Stimulated activated CD4-positive, alpha-beta T cell treated with anti-CD3 and anti-CD28 coated beads, Interleukin-15, amount 100 ng/mL, for 48 hours (primary cell): Measurements from ENCODE around the gene RPAP3.

Experiments used
- DNase-seq, 2 donors: peaks; one replicate each; pipeline ENCODE4 v3.0.0-alpha.2; 2020; ENCODE audit warnings: low read depth in 2 of 2

Gene RPAP3

GRCh38 chr12:47742253-47742825 is 36.5 kb upstream of the RPAP3 start:
- DNase-seq: peak; percentile 40 to 72

- DNase-seq: peak; percentile 33 to 43
These were observed 35.5 kb upstream of the RPAP3 start for GRCh38 chr12:47741340-47741703.

DNA sequence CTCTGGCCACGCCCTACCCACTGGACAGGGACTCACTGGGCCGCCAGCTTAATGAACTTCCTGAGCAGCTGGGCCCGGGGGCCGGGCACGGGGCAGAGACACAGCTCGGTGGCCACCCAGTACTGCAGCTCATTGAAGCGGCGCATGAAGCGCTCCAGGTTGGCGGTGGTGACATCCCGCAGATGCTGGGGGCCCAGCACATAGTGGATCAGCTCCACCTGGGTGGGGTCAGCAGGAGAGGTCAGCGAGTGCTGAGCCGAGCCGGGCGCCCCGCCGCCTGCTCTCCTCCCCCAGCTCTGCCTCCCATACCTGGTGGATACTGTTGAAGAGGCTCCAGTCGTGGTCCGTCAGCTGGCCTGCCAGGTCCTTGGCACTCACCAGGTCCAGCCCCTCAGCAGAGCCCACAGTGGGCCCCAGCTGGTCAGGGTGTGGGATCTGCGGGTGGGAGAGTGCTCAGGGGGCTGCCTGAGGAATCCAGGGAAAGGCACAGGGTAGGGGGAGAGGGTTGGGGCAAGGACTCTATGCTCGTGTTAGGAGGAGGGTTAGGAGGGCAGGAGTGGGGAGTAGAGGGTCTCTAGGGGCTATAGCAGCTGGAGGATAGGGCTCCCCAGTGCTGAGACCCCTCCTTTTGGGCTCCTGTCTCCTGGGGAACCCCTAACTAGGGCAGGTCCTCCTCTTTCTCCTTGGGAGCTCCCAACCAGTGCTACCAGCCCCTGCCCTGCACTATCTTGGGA is 34.9 kb upstream of the RPAP3 start:
- no peak for DNase-seq

- no peak for DNase-seq
These were observed 34.1 kb upstream of the RPAP3 start for GRCh38 chr12:47739979-47740378.

- no peak for DNase-seq
These were observed 33.5 kb upstream of the RPAP3 start for GRCh38 chr12:47739297-47739696.

- DNase-seq: no peak
These were observed 32.2 kb upstream of the RPAP3 start for GRCh38 chr12:47737936-47738594.

DNA sequence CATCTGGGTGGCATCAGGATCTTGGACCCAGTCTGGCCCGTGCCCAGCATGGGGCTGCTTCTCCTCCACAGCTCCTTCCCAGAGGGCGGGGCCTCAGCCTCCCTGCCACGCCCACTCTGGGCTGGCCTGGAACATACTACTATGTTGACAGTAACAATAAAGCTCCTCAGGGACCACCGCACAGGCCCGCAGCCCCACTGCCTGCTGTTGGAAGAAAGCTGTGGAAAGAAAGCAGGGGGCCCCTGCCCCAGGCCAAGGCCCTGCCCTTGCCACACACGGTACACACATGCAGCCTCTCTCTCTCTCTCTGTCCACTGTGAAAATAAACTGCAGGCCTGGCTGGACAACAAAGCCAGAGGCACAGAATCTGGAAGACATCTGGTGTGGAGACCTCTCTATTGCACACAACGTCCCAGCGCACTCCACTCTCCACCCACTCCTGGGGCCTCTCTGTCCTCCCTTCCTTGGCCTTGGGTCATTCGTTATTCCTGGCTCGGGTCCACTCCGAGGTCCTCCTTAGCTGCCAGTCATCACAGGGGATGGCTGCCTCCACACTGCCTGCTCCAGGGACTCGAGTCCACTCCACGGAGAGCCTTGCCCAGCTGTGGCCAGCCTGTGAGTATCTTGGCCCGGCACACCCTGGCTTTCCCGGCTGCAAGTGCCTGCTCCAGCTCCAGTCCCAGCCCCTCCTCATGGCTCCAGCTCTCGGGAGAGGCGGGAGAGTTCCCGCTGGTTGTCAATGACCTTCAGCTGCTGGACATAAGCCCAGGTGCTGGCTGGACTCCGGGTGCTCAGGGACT is 31.2 kb upstream of the RPAP3 start:
- no peak for DNase-seq

DNA sequence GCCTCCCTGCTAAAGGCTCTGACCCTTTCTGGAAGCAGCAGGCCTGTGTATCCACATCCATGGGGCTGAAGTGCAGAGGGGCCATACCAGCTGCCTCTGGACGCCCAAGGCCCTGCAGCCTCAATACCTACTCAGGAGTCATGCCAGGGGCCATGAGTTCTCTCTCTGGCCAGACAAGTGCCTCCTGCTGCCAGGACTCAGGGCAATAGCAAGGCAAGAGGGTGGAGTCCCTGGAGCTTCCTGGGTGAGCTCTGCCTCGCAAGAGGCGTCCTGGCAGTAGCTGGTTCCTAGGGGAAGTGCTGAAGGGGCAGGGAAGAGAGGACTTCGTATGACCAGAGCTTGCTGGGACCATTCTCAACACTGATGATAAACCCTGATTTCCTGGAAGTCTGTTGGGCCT is 30.4 kb upstream of the RPAP3 start:
- DNase-seq: no peak

- no peak for DNase-seq
These were observed 29.8 kb upstream of the RPAP3 start for GRCh38 chr12:47735649-47736048.

DNA sequence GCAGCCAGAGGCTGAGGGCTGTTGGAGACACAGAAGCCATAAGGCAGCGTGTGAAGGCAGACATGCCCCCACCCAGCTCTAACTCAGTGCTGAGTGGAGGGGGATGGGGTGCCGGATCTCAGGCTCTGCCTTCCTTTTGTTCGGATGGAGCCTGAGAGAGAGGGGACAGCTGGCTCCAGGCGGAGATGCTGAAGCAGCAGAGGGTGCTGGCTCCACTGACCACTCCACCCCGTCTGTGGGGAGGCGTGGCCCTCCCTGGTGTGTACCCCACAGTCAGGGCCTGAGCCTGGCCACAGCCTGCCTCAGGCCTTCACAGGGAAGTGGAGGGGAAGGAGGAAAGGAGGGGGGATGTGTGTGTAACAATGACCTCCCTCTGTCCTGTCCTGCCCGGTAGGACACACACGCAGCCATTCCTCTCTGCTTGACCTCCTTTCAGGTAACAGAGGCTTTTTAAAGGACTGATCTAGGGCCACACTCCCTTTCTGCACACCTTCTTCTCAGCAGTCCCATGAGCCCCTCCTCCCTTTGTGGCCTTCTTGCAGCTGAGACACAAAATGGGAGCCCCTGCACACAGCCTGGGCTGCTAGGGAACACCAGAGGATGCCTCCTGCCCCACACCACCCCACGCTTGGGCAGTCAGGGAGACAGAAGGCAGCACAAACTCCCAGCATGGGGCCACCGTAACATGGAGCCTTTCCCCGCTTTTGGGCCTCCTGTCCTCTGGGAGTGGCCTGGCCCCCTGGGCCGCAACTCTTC is 29.1 kb upstream of the RPAP3 start:
- no peak for DNase-seq

- DNase-seq: no peak
These were observed 27.3 kb upstream of the RPAP3 start for GRCh38 chr12:47733142-47733541.

- DNase-seq: no peak
These were observed 26.7 kb upstream of the RPAP3 start for GRCh38 chr12:47732504-47732903.

DNA sequence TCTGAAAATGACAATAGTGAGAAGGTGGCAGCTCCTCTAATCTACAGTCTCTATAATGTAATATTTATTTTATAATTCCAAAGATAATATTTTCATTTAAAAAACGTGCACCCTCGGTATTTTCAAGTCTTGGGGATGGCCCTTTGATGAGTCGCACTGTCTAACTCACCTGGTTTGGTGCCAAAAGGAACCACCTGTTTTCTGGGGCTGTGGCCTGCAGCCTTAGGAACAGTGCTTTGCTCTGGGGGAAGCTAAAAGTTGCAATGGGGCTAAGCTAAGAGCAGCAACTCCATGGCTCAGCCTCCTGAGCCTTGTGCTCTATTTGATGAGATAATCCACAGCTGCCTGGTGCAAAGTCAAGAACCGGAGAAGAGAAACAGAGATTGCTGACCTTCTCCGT is 25.9 kb upstream of the RPAP3 start:
- DNase-seq: no peak

DNA sequence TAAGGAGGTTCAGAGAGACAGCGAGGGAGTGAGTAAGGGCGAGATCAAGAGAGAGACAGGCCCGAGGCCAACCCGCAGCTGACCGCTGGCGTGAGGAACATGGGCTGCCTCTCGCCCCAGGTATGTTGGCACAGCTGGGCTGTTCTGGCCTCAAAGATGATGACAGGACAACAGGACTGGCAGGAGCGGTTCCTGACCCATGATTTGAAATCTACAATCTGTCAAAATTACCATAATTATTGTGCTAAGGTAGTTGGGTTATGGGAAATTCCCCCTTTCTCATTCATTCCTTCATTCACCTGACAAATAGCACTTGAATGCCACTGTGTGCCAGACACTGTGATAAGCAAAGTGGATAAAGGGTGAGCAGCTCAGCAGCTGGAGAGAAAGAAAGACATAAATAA is 24.5 kb upstream of the RPAP3 start:
- DNase-seq: no peak

DNA sequence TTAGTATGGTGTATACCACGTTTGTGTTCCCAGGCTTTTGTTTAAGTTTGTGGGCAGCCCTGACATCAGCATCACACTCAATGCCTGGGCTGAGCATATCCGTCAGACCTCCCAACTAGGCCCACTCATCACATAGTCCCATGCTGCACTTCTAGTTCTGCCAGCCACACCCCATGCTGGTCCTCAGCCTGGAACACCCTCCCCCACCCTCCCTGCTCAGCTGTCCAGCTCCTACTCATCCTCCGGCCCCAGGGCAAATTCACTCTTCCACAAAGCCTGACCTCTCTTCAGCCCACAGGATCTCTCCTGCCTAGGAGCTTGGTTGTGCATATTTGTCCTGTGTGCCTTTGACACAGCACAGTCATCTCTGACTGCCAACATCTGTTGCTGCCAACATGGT is 23.4 kb upstream of the RPAP3 start:
- no peak for DNase-seq

DNA sequence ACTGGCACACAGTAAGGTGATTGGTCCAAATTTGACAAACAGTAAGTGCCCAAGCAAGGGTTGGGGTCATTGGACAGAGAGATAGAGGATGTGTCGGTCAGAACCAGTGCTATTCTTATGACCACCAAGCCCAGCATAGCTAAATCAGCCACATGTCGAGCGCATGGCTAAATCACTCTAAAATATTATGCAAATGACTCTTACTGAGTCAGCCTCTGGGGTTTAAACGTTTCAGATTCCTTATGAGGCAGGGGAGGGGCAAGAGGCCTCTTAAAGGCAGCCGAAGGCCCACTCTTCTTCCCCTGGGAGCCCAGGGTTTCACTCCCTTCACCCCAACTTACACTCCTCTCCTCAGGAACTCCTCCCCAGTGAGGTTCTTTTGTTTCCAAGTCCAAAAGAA is 20.1 kb upstream of the RPAP3 start:
- DNase-seq: no peak

GRCh38 chr12:47725091-47725772 is 19.4 kb upstream of the RPAP3 start, which contains the start of gene ENDOU:
ENDOU (minus strand) TSS chr12:47725490; CDS start chr12:47725413, 77 bp downstream.
- no peak for DNase-seq

DNA sequence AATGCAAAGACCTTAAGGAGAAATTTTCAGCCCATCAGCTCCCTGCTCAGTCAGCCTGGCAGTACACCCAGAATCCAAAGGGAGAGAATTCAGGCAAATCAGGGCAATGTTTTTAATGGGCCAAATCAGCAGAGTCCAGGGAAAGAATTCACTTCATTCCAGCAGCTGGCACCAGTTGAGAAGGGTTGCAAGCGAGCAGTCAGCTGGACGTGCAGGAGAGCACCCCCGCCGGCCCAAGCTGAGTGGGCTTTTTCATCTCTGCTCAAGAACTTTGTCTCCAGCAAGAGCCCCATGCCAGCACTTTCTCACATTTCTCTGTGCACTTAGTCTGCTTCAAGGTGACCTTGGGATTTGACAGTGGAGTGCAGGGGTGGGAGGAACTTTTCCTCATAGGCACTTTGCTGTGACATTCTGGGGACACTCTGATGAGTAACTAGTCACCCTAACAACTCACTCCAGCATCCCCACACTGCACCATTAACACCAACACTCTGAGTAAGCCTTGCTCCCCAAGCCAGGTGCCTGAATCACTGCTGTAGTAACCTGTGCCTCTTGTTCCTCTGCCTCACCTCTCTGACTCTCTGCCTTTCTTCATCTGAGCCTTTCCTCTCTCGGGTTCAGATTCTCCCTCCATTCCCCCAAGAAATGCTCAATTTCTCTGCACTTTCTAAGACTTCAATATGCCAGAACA is 17.3 kb upstream of the RPAP3 start:
- DNase-seq: no peak

- DNase-seq: no peak
These were observed 16.5 kb upstream of the RPAP3 start for GRCh38 chr12:47722136-47722834.

GRCh38 chr12:47721431-47721973 is 15.7 kb upstream of the RPAP3 start:
- DNase-seq: no peak
